IMR-90 (cell line): ENCODE results near the gene NOL8. TPM values are rescaled to one million over a fixed set of nuclear protein-coding genes. Genes with fewer than 3 reads are reported as not detected.

Source experiments
- ATAC-seq: fragments of 200-7000 bp; cut with Tn5 transposase; 2 replicates; pipeline ENCODE4 v1.9.1; 2020; ENCODE audit warnings: low read depth, mild to moderate bottlenecking, moderate library complexity
- BruUV-seq: library from RNA; stranded (reverse); fragments of 400-500 nt; replicated peaks from 2 replicates; lab custom pipeline; 2021; lab: Mats Ljungman, UMichigan
- CTCF ChIA-PET: fragments of 300-600 bp; formaldehyde crosslinking; extraction: SDS; loops from one replicate; lab custom pipeline; 2021; ENCODE audit warnings: antibody characterized with exemption; lab: Yijun Ruan, JAX
- POLR2A ChIA-PET: fragments of 300-600 bp; sonication (Branson Sonifier 250); formaldehyde crosslinking; loops from one replicate; lab custom pipeline; 2022; ENCODE audit warnings: antibody characterized with exemption; ENCODE audit not compliant: unreplicated experiment; lab: Charles Lee
- DNase-seq: peaks from one replicate; pipeline ENCODE4 v3.0.0; 2013
- H2AFZ ChIP-seq: replicated peaks from 2 replicates; pipeline ENCODE3; 2013; ENCODE audit warnings: low read length, mild to moderate bottlenecking; ENCODE audit not compliant: poor library complexity
- H2AK5ac ChIP-seq: 2 replicates; pipeline ENCODE4 v1.6.1; 2013; ENCODE audit warnings: low read depth, low read length, inconsistent platforms
- H2AK9ac ChIP-seq: replicated peaks from 2 replicates; pipeline ENCODE3; 2013; ENCODE audit warnings: mild to moderate bottlenecking, low read depth, low read length, moderate library complexity; ENCODE audit not compliant: poor library complexity
- H2BK120ac ChIP-seq: 2 replicates; pipeline ENCODE4 v1.6.1; 2013; ENCODE audit warnings: low read depth, low read length, inconsistent platforms
- H2BK15ac ChIP-seq: 3 replicates; pipeline ENCODE4 v1.6.1; 2013; ENCODE audit warnings: low read depth, low read length, inconsistent platforms
- H2BK20ac ChIP-seq: 2 replicates; pipeline ENCODE4 v1.6.1; 2013; ENCODE audit warnings: low read depth, mild to moderate bottlenecking, inconsistent platforms, low read length, moderate library complexity
- H2BK5ac ChIP-seq: 2 replicates; pipeline ENCODE4 v1.6.1; 2013; ENCODE audit warnings: mild to moderate bottlenecking, low read depth, low read length, inconsistent platforms; ENCODE audit not compliant: poor library complexity, severe bottlenecking
- H3K14ac ChIP-seq: replicated peaks from 2 replicates; pipeline ENCODE4 v1.6.1; 2013; ENCODE audit warnings: low read depth, low read length, inconsistent platforms
- H3K18ac ChIP-seq: 2 replicates; pipeline ENCODE4 v1.6.1; 2013; ENCODE audit warnings: low read depth, low read length, control low read depth
- H3K23ac ChIP-seq: 2 replicates; pipeline ENCODE4 v1.6.1; 2013; ENCODE audit warnings: low read depth, low read length, inconsistent platforms
- H3K27ac ChIP-seq: 2 replicates; pipeline ENCODE4 v1.5.1; 2013; ENCODE audit warnings: mild to moderate bottlenecking, control low read depth, low read length; ENCODE audit not compliant: insufficient read depth
- H3K27me3 ChIP-seq: 2 replicates; pipeline ENCODE4 v1.6.1; 2013; ENCODE audit warnings: low read length; ENCODE audit not compliant: control insufficient read depth, insufficient read depth
- H3K36me3 ChIP-seq: 2 replicates; pipeline ENCODE4 v1.6.1; 2013; ENCODE audit warnings: low read length, mixed read lengths; ENCODE audit not compliant: control insufficient read depth, insufficient read depth
- H3K4ac ChIP-seq: 2 replicates; pipeline ENCODE4 v1.6.1; 2013; ENCODE audit warnings: low read depth, low read length, inconsistent platforms
- H3K4me1 ChIP-seq: 2 replicates; pipeline ENCODE4 v1.6.1; 2013; ENCODE audit warnings: low read length, mixed read lengths; ENCODE audit not compliant: control insufficient read depth, insufficient read depth
- H3K4me2 ChIP-seq: 2 replicates; pipeline ENCODE4 v1.6.1; 2013; ENCODE audit warnings: low read depth, mild to moderate bottlenecking, control low read depth, low read length, moderate library complexity
- H3K4me3 ChIP-seq: 2 replicates; pipeline ENCODE4 v1.5.1; 2013; ENCODE audit warnings: low read depth, mild to moderate bottlenecking, control low read depth, low read length, moderate library complexity; ENCODE audit not compliant: insufficient read depth
- H3K56ac ChIP-seq: 2 replicates; pipeline ENCODE4 v1.6.1; 2013; ENCODE audit warnings: low read length, inconsistent platforms; ENCODE audit not compliant: insufficient read depth; ENCODE audit errors: extremely low read depth
- H3K79me1 ChIP-seq, 2 experiments: 2 replicates each; pipeline ENCODE4 v1.6.1; 2013; ENCODE audit warnings: low read length in 2 of 2, inconsistent platforms in 1 of 2, low read depth in 1 of 2
- H3K9ac ChIP-seq: 2 replicates; pipeline ENCODE4 v1.6.1; 2013; ENCODE audit warnings: low read depth, low read length, control low read depth
- H3K9me1 ChIP-seq: 2 replicates; pipeline ENCODE4 v1.6.1; 2013; ENCODE audit warnings: low read length, inconsistent platforms; ENCODE audit not compliant: insufficient read depth
- H3K9me3 ChIP-seq: 2 replicates; pipeline ENCODE4 v1.6.1; 2013; ENCODE audit warnings: low read length; ENCODE audit not compliant: control insufficient read depth, insufficient read depth
- H4K20me1 ChIP-seq: 2 replicates; pipeline ENCODE4 v1.6.1; 2013; ENCODE audit warnings: low read length, inconsistent platforms; ENCODE audit not compliant: insufficient read depth
- H4K5ac ChIP-seq: 2 replicates; pipeline ENCODE4 v1.6.1; 2013; ENCODE audit warnings: mild to moderate bottlenecking, low read depth, low read length, control low read depth
- H4K8ac ChIP-seq, 2 experiments: 2 replicates each; pipeline ENCODE4 v1.6.1; 2013; ENCODE audit warnings: low read depth in 2 of 2, low read length in 2 of 2, control low read depth in 1 of 2, inconsistent platforms in 1 of 2
- H4K91ac ChIP-seq: 2 replicates; pipeline ENCODE4 v1.6.1; 2013; ENCODE audit warnings: low read depth, low read length, inconsistent platforms; ENCODE audit not compliant: insufficient read depth
- BHLHE40 ChIP-seq: fragments of 150-350 bp; IDR thresholded peaks from 2 replicates; pipeline ENCODE4 v1.6.1; 2016; ENCODE audit warnings: mild to moderate bottlenecking, low read depth, low read length
- CEBPB ChIP-seq: IDR thresholded peaks from 2 replicates; pipeline ENCODE4 v1.6.1; 2012; ENCODE audit warnings: low read depth, low read length, improper control_type of control experiment
- CHD1 ChIP-seq: IDR thresholded peaks from 2 replicates; pipeline ENCODE4 v1.6.1; 2012; ENCODE audit warnings: low read depth, low read length, improper control_type of control experiment
- FOS ChIP-seq: fragments of 150-350 bp; IDR thresholded peaks from 2 replicates; pipeline ENCODE4 v1.6.1; 2016; ENCODE audit warnings: low read depth, low read length
- MAFK ChIP-seq: IDR thresholded peaks from 2 replicates; pipeline ENCODE4 v1.6.1; 2012; ENCODE audit warnings: low read depth, low read length, improper control_type of control experiment
- MAZ ChIP-seq: IDR thresholded peaks from 2 replicates; pipeline ENCODE4 v1.6.1; 2012; ENCODE audit warnings: low read depth, mild to moderate bottlenecking, low read length, improper control_type of control experiment, moderate library complexity, borderline replicate concordance
- MXI1 ChIP-seq: IDR thresholded peaks from 2 replicates; pipeline ENCODE4 v1.6.1; 2012; ENCODE audit warnings: low read depth, mild to moderate bottlenecking, low read length, moderate library complexity, borderline replicate concordance
- NFE2L2 ChIP-seq: fragments of 150-350 bp; IDR thresholded peaks from 2 replicates; pipeline ENCODE4 v1.6.1; 2016; ENCODE audit warnings: low read depth, mild to moderate bottlenecking, low read length
- POLR2A ChIP-seq: IDR thresholded peaks from 2 replicates; pipeline ENCODE4 v1.6.1; 2012; ENCODE audit warnings: mild to moderate bottlenecking, low read depth, low read length
- RAD21 ChIP-seq: IDR thresholded peaks from 2 replicates; pipeline ENCODE4 v1.6.1; 2012; ENCODE audit warnings: low read length, improper control_type of control experiment
- RCOR1 ChIP-seq: IDR thresholded peaks from 2 replicates; pipeline ENCODE4 v1.6.1; 2012; ENCODE audit warnings: mild to moderate bottlenecking, low read length, improper control_type of control experiment; ENCODE audit not compliant: insufficient replicate concordance
- RFX5 ChIP-seq: IDR thresholded peaks from 2 replicates; pipeline ENCODE4 v1.8.0; 2012; ENCODE audit warnings: low read depth, mild to moderate bottlenecking, low read length, moderate library complexity
- SMC3 ChIP-seq: fragments of 150-350 bp; IDR thresholded peaks from 2 replicates; pipeline ENCODE4 v1.6.1; 2016; ENCODE audit warnings: low read depth, mild to moderate bottlenecking, antibody characterized with exemption, low read length, moderate library complexity
- WGBS, 2 experiments: methylation state at CpG; one replicate each; pipeline versions ENCODE4 v1.1.5 to v1.1.7; 2013; ENCODE audit warnings: missing lambda C conversion rate in 2 of 2; ENCODE audit not compliant: insufficient read length in 1 of 2; ENCODE audit errors: extremely low coverage in 2 of 2; 5-methylcytosine and 5-hydroxymethylcytosine counted together
- dilution Hi-C: fragments of 300-500 bp; cut with HindIII; formaldehyde crosslinking; loops from one replicate; pipeline ENCODE4 v1.14.3; 2018; ENCODE audit warnings: low sequenced_read_pairs; ENCODE audit not compliant: unreplicated experiment
- in situ Hi-C: fragments of 300-500 bp; cut with MboI; formaldehyde crosslinking; loops from 3 replicates; pipeline ENCODE4 v1.14.3; 2019; ENCODE audit warnings: low sequenced_read_pairs, inconsistent platforms, mixed read lengths
- intact Hi-C: fragments of 100-400 bp; cut with micrococcal nuclease; formaldehyde crosslinking; loops from 2 replicates; pipeline ENCODE4 v1.10.0; 2022
- polyA plus RNA-seq, 3 experiments: library from polyadenylated mRNA; depleted of rRNA; stranded (reverse); fragments of >200 nt; gene quantifications; 2 replicates each; pipeline ENCODE4 v1.2.3, GENCODE V29; 2012; ENCODE audit warnings: low replicate concordance in 1 of 3
- total RNA-seq: library from RNA; depleted of rRNA; stranded (reverse); fragments of >200 nt; gene quantifications from 2 replicates; pipeline ENCODE4 v1.2.3, GENCODE V29; 2012
- TF ChIP-seq, protein P1 (sequence below): conservative IDR thresholded peaks from 2 replicates; pipeline ENCODE4 v1.5.1; 2012; ENCODE audit warnings: mild to moderate bottlenecking, low read depth, low read length, improper control_type of control experiment
- TF ChIP-seq, protein P2 (sequence below): fragments of 150-350 bp; IDR thresholded peaks from 2 replicates; pipeline ENCODE4 v1.6.1; 2016; ENCODE audit warnings: low read depth, mild to moderate bottlenecking, low read length, moderate library complexity, borderline replicate concordance
- TF ChIP-seq, protein P3 (sequence below): fragments of 150-350 bp; IDR thresholded peaks from 2 replicates; pipeline ENCODE4 v1.6.1; 2017; ENCODE audit warnings: mild to moderate bottlenecking, antibody characterized with exemption, low read length, low read depth

The NOL8 gene
- total and polyA plus RNA-seq, 2 of the 4 experiments (the other 2 are of a cell fraction): 10.1 to 18.3 TPM

DNA sequence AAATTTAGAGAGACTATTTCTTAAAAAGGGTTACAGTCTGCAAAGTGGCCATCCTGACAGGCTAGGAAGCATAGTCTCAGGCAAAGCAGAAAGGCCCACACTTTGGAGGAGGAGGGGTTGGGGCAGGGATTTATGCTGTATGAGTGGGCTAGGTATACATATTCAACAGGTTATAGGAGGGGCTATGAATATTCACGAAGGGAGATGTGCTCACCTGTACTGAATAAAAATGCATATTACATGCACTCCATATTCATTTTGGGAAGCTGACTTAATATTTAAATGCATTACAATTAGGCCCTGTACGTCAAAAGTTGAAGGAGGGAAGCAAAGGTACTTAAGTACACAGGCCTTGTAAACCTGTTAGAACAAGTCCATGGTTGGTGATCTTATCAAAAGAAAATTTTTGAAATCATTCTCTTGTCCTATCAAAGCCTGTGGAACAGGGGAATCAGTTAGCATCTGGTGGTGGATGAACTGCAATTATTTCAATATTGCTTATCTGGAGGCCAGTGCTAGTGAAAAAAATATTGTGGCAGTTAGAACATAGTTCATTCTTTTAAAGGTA, 2.2 kb upstream of the NOL8 start:
- Histone ChIP-seq H3K4ac (no peak overlapping the region), H2BK120ac (no peak overlapping the region), H3K9me3 (no peaks in the 10 kb centered on the region), H3K27me3 (no peaks in the 10 kb centered on the region), H3K18ac (no peak overlapping the region), H3K9me1 (no peaks in the 10 kb centered on the region), H3K79me1 (peaks cover 16 to 38% of the 10 kb centered on the region in 2 experiments), H3K4me1 (no peaks in the 10 kb centered on the region), H3K36me3 (0 out of 2 replicates have a peak, but pooled peaks cover 3% of the 10 kb centered on the region), H3K14ac (no peak overlapping the region), H4K5ac (no peak overlapping the region), H4K20me1 (no peaks in the 10 kb centered on the region), H3K4me2 (no peak overlapping the region), H3K27ac (no peak overlapping the region), H4K8ac (no peak overlapping the region), H2AFZ (no peak overlapping the region), H3K56ac (no peak overlapping the region), H2BK5ac (no peak overlapping the region), H3K4me3 (no peak overlapping the region), H4K91ac (no peak overlapping the region), H2BK15ac (no peak overlapping the region), H2BK20ac (no peak overlapping the region), H3K9ac (no peak overlapping the region), H3K23ac (no peak overlapping the region), H2AK5ac (no peak overlapping the region), H2AK9ac (no peak overlapping the region)
- in situ Hi-C loops: loop anchor here (5.0 to 25.0 kb wide), 2 partner anchors 310 to 460 kb away; no protein-coding TSS in a partner anchor
- dilution Hi-C loops: no loop called here
- ChIA-PET CTCF (interaction anchor here (1.3 to 1.6 kb wide), 3 partner anchors 48 to 307 kb away, joined by 3 to 10 read pairs (median 4); no protein-coding TSS in a partner anchor), POLR2A (no interaction called here)
- ATAC-seq (no peak), DNase-seq (no peak)
- WGBS, 2 experiments: no CpG with 5 or more reads among the region's 2 CpGs
- TF ChIP-seq, protein P1, sequence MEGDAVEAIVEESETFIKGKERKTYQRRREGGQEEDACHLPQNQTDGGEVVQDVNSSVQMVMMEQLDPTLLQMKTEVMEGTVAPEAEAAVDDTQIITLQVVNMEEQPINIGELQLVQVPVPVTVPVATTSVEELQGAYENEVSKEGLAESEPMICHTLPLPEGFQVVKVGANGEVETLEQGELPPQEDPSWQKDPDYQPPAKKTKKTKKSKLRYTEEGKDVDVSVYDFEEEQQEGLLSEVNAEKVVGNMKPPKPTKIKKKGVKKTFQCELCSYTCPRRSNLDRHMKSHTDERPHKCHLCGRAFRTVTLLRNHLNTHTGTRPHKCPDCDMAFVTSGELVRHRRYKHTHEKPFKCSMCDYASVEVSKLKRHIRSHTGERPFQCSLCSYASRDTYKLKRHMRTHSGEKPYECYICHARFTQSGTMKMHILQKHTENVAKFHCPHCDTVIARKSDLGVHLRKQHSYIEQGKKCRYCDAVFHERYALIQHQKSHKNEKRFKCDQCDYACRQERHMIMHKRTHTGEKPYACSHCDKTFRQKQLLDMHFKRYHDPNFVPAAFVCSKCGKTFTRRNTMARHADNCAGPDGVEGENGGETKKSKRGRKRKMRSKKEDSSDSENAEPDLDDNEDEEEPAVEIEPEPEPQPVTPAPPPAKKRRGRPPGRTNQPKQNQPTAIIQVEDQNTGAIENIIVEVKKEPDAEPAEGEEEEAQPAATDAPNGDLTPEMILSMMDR: no peak
- TF ChIP-seq CEBPB (no peak), BHLHE40 (no peak), FOS (no peak), MAZ (no peak), MAFK (no peak), RAD21 (no peak), NFE2L2 (no peak), SMC3 (no peak), CHD1 (no peak), RCOR1 (no peak), RFX5 (no peak), POLR2A (no peak), MXI1 (no peak)
- TF ChIP-seq, protein P2, sequence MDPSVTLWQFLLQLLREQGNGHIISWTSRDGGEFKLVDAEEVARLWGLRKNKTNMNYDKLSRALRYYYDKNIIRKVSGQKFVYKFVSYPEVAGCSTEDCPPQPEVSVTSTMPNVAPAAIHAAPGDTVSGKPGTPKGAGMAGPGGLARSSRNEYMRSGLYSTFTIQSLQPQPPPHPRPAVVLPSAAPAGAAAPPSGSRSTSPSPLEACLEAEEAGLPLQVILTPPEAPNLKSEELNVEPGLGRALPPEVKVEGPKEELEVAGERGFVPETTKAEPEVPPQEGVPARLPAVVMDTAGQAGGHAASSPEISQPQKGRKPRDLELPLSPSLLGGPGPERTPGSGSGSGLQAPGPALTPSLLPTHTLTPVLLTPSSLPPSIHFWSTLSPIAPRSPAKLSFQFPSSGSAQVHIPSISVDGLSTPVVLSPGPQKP: no peak
- TF ChIP-seq, protein P3, sequence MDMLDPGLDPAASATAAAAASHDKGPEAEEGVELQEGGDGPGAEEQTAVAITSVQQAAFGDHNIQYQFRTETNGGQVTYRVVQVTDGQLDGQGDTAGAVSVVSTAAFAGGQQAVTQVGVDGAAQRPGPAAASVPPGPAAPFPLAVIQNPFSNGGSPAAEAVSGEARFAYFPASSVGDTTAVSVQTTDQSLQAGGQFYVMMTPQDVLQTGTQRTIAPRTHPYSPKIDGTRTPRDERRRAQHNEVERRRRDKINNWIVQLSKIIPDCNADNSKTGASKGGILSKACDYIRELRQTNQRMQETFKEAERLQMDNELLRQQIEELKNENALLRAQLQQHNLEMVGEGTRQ: no peak
- BruUV-seq: no TSS peak
- intact Hi-C loops: no loop called here
